Renal cortex interstitium (tissue), 11 donors: ENCODE measurements around the gene LEMD2. TPM values are rescaled to one million over a fixed set of nuclear protein-coding genes. Genes with fewer than 3 reads are reported as not detected.

ENCODE experiments used
- DNase-seq, 11 donors: peaks; one replicate each; pipeline ENCODE4 v3.0.0-alpha.2; 2013; ENCODE audit warnings: low read depth in 9 of 11, low spot score in 4 of 11; ENCODE audit errors: extremely low read depth in 1 of 11
- polyA plus RNA-seq, 3 donors: library from polyadenylated mRNA; unstranded; fragments of 120-200 nt; gene quantifications; one replicate each; pipeline ENCODE4 v1.2.1, GENCODE V29; 2013; ENCODE audit not compliant: insufficient read length in 3 of 3

The LEMD2 gene
- polyA plus RNA-seq, 3 donors, result 65.9 to 78.7 (median 66.1) TPM

GRCh38 chr6:33732817-33733708 is 55.9 kb downstream of the LEMD2 start:
- no peak for DNase-seq

GRCh38 chr6:33732385-33732784 is 56.5 kb downstream of the LEMD2 start:
- DNase-seq, result no peak

GRCh38 chr6:33731751-33732282 is 57.1 kb downstream of the LEMD2 start:
- DNase-seq, result no peak

GRCh38 chr6:33731035-33731434 is 57.9 kb downstream of the LEMD2 start:
- DNase-seq, result no peak

- no peak for DNase-seq
These were observed 58.3 kb downstream of the LEMD2 start for GRCh38 chr6:33730611-33731010.

GRCh38 chr6:33729059-33729458 is 59.9 kb downstream of the LEMD2 start:
- no peak for DNase-seq

- DNase-seq, result no peak
These were observed 60.5 kb downstream of the LEMD2 start for GRCh38 chr6:33728438-33728837.

GRCh38 chr6:33727932-33728331 is 61.0 kb downstream of the LEMD2 start:
- DNase-seq, result no peak

GRCh38 chr6:33727126-33727525 is 61.8 kb downstream of the LEMD2 start:
- no peak for DNase-seq

GRCh38 chr6:33726696-33727095 is 62.2 kb downstream of the LEMD2 start:
- no peak for DNase-seq

GRCh38 chr6:33725891-33726673 is 62.8 kb downstream of the LEMD2 start:
- no peak for DNase-seq

- DNase-seq, result no peak
These were observed 63.7 kb downstream of the LEMD2 start for GRCh38 chr6:33725222-33725621.

GRCh38 chr6:33724102-33725023 is 64.6 kb downstream of the LEMD2 start:
- no peak for DNase-seq

GRCh38 chr6:33723371-33724085 is 65.4 kb downstream of the LEMD2 start:
- no peak for DNase-seq

GRCh38 chr6:33722103-33722623 is 66.8 kb downstream of the LEMD2 start:
- no peak for DNase-seq

GRCh38 chr6:33721508-33721907 is 67.4 kb downstream of the LEMD2 start:
- DNase-seq, result no peak
